SIG-M5 treated with dmso at 0.1 percent for 504 hours (cell line): Measurements from ENCODE around the gene OR11H6.
"Not testable (repeated sequence)": the region's sequence is repeated elsewhere in the genome, so short reads cannot be mapped to it uniquely, and the experiment has no call there.

ENCODE experiments used
- DNase-seq: peaks from one replicate; lab custom pipeline; 2025; ENCODE audit not compliant: unreplicated experiment; lab: John Stamatoyannopoulos, UW

OR11H6 gene

GRCh38 chr14:20223410-20223809 is at the start of gene OR11H6:
OR11H6 (plus strand) TSS chr14:20223710; CDS start chr14:20223710, 0 bp downstream.
- no peak for DNase-seq

GRCh38 chr14:20174205-20174604 is 49.3 kb upstream of the OR11H6 start:
- DNase-seq, result not testable (repeated sequence)

- no peak for DNase-seq
Measured at GRCh38 chr14:20176330-20176729, 47.2 kb upstream of the OR11H6 start.

- DNase-seq, result no peak
Measured at GRCh38 chr14:20177433-20177974, 46.0 kb upstream of the OR11H6 start.

- peak; percentile 75 for DNase-seq
Measured at GRCh38 chr14:20179218-20179617, 44.3 kb upstream of the OR11H6 start.

- DNase-seq, result peak; percentile 85
Measured at GRCh38 chr14:20179880-20180279, 43.6 kb upstream of the OR11H6 start.

GRCh38 chr14:20180486-20180885 is 43.0 kb upstream of the OR11H6 start:
- peak; percentile 71 for DNase-seq

GRCh38 chr14:20184181-20184580 is 39.3 kb upstream of the OR11H6 start:
- no peak for DNase-seq

GRCh38 chr14:20190596-20190995 is 32.9 kb upstream of the OR11H6 start, which contains the start of gene OR11G2:
OR11G2 (plus strand) TSS chr14:20190896; CDS start chr14:20197438, 6,542 bp downstream.
- DNase-seq, result no peak

- DNase-seq, result no peak
Measured at GRCh38 chr14:20191396-20191795, 32.1 kb upstream of the OR11H6 start.

- no peak for DNase-seq
Measured at GRCh38 chr14:20194101-20194500, 29.4 kb upstream of the OR11H6 start.

GRCh38 chr14:20195170-20195569 is 28.3 kb upstream of the OR11H6 start:
- not testable (repeated sequence) for DNase-seq

- no peak for DNase-seq
Measured at GRCh38 chr14:20195911-20196310, 27.6 kb upstream of the OR11H6 start.

- DNase-seq, result peak; percentile 48
Measured at GRCh38 chr14:20197459-20197858, 26.1 kb upstream of the OR11H6 start.

- DNase-seq, result no peak
Measured at GRCh38 chr14:20198991-20199390, 24.5 kb upstream of the OR11H6 start.

- DNase-seq, result no peak
Measured at GRCh38 chr14:20204721-20205120, 18.8 kb upstream of the OR11H6 start.

- no peak for DNase-seq
Measured at GRCh38 chr14:20209595-20209994, 13.9 kb upstream of the OR11H6 start.

- DNase-seq, result not testable (repeated sequence)
Measured at GRCh38 chr14:20212406-20212805, 11.1 kb upstream of the OR11H6 start.

- no peak for DNase-seq
Measured at GRCh38 chr14:20215196-20215595, 8.3 kb upstream of the OR11H6 start.

GRCh38 chr14:20219033-20219432 is 4.5 kb upstream of the OR11H6 start:
- DNase-seq, result no peak

GRCh38 chr14:20228681-20229080 is 5.2 kb downstream of the OR11H6 start, which contains the start of gene OR11H7:
OR11H7 (plus strand) TSS chr14:20228981.
- no peak for DNase-seq

- DNase-seq, result not testable (repeated sequence)
Measured at GRCh38 chr14:20235415-20235814, 11.9 kb downstream of the OR11H6 start.

- DNase-seq, result peak; percentile 22
Measured at GRCh38 chr14:20247646-20248246, 24.2 kb downstream of the OR11H6 start.
